Activated naive CD4-positive, alpha-beta T cell treated with Interleukin-2 at 50 U/mL for 16 hours (primary cell): Measurements from ENCODE around the gene FARP2.

Experiments
- DNase-seq: peaks from one replicate; pipeline ENCODE4 v3.0.0-alpha.2; 2020

The FARP2 gene

DNA sequence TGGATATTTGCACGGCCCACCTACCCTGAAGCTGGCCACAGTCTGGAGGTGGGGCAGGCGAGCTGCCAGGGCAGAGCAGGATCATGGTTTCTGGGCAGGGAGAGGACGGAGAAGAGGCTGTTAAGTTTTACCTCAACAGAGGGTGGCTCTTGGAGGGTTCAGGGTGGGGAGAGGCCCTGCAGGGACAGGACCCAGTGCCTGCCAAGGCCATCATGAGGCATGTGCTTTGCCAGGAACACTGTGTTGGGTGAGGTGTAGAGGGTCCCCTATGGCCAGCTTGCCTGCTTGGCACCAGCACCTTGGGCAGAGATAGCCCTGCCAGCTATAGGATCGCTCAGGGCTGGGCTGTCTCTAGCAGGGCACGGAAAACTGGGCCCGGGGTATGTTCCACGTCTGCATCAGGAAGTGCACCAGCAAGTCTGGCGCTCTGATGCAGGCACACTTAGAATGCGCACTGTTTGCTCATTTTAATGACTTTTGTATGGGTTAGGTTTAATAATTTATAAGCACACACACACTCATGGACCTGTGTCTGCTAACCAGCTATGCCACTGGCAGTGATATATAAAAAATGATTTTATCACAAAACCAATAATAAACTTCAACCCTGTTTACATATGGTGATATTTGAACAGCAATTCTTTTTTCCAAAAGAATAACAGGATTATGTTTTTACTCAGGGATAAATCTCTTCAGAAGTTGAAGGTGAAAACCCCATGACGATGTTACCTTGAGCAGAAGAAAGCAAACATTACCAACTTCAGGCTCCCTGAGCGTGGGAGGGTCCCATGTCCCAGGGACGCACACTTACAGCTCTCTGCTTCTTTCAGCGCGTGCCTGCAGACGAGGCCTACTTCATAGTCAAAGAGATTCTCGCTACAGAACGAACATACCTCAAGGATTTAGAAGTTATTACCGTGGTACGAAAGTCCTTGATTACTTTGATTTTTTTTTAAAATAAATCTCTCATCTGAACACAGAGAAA, 105.9 kb downstream of the FARP2 start:
- no peak for DNase-seq

DNA sequence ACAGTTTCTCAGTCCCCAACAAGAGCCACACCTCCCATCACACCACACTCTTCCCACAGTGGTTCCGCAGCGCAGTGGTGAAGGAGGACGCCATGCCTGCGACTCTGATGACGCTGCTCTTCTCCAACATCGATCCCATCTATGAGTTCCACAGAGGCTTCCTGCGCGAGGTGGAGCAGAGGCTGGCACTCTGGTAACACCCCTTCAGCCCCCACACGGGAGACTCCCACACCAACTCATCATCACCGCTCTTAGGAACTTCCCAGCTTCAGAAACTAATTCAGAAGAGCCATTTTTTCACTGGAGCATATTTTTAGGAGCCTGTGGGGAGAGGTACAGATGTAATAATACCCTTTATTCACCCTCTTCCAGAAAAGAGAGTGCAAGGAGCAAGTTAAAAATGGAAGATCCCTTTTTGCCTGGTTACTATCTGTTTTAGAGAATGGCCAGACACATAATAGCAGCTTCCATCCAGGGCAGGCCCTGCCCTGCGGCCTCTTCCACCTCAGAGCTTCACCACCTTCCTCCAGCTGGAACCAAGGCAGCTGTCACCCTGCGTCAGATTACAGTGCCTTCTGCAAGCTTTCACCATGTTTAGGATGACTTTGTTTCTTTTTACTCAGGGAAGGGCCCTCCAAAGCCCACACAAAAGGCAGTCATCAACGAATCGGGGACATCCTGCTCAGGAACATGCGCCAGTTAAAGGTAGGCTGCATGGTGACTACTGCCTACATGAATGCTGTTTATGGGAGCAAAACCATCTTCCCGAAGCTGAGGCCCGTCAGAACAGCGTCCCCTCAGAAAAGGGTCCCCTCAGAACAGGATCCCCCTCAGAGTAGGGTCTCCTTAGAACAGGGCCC, 107.4 kb downstream of the FARP2 start:
- no peak for DNase-seq

DNA sequence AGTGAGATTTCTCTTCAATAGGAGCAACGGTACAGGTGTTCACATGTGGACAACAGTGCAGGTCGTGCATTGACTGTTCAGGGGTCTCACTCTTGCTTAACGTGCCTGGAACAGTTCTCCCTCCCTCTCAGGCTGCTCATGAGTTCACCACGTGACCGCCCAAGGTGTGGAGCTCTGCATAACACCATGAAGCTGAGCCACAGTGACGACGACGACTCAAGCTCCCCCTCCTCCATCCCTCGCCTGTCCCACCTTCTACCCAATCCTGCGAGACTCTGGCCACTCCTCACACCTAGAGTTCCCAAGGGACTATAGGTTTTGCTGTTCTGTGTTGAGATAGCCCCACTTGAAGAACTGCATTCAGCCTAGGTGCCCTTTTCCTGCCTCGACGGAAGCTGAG, 109.5 kb downstream of the FARP2 start:
- no peak for DNase-seq

DNA sequence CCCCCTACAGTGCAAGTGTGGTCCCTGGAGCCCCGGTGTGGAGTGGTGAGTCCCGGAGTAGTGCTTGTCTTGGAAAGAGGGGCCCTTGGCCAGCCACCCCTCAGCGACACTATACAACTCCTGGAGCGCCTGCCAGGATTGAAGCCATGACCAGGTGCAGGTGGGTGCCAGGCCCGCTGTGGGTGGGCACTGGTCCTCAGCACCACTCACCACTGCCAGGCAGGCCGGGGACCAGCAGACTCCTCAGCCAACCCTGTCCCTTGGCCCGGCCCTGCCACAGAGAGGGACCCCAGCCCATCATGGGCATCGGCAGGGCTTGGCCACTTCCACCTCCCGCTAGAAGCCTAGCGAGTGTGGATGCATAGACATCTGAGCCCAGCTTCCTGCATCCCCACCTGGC, 110.1 kb downstream of the FARP2 start:
- no peak for DNase-seq

DNA sequence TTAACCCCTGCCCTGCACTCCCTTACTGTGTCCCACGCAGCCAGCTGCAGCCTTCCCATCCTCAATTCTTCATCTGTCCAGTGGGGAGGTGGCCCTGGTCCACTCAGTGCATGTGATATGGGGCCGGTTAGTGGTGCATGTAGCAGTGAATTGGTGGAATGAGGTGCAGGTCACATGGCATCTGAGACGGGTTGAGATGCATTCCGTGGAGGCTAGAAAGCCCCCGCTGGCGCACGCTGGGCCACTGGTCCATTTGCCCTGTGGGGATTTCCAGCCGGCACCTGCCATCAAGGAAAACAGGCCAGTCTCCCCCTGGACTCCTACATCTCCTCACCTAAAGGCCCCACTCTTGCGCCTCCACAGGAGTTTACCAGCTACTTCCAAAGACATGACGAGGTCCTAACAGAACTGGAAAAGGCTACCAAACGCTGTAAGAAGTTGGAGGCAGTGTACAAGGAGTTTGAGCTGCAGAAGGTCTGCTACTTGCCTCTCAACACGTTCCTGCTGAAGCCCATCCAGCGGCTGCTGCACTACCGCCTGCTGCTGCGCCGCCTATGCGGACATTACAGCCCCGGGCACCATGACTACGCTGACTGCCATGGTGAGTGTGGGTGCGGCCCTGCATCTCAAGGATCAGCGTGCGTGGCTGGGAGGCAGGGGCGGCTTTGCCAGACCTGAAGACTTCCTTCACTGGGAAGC, 111.8 kb downstream of the FARP2 start:
- no peak for DNase-seq

DNA sequence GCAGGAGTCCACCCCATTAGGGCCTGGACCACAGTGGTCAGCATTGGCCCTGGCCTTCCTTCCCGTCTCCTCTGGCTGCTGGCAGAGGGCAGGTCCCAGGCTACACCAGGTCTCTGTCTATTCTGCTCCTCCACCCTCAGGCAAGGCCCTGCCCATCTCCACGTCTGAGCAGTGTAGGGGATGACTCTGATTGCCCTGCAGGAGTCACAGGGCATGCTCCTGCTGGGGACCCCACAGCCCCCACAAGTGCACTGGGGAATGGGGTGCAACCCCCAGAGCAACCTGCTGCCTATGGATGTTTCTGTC, 112.3 kb downstream of the FARP2 start:
- DNase-seq: no peak

DNA sequence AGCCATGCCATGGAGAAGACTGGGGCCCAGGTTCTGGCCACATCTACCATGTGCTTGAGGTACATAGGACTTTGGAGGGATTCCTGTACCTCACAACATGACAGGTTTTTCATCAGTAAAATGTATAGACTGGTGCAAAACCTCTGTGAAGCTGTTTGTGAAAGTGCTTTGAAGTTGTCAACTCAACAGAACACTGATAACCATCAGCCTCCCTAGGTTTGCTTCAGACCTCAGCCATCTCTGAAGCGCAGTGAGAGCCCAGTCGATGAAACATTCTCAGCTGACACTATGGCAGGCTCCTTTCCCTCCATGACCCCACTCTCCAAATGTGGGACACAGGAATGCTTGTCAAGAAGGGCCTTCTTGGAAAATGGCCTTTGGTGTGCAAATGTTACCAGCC, 113.7 kb downstream of the FARP2 start:
- no peak for DNase-seq

DNA sequence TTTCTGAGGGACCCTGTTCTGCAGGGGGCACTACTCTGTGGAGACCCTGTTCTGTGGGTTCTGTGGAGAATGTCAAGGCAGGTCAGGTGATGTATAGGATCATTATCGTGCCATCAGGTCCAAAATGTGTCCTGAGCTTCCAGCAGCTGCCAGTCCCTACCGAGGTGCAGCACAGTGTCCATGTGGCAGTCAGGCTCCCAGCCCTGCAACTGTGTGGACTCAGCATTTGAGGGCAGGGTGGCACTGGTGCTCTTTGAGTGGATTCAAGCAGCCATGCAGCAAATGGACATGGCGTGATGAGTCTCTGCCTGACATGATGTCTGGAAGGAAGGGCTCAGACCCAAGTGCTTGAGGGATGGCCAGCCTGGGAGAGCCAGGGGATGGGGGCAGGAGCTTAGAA, 117.3 kb downstream of the FARP2 start:
- DNase-seq: no peak

DNA sequence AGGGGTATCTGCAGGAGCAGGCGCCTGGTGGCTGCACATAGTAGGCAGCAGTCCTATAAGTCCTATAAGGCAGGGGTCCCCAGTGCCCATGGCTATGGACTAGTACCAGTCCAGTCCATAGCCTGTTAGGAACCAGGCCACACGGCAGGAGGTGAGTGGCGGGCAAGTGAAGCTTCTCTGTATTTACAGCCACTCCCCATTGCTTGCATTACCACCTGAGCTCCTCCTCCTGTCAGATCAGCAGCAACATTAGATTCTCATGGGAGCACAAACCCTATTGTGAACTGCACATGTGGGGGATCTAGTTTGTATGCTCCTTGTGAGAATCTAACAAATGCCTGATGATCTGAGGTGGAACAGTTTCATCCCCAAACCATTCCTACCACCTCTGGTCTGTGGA, 119.2 kb downstream of the FARP2 start:
- no peak for DNase-seq

DNA sequence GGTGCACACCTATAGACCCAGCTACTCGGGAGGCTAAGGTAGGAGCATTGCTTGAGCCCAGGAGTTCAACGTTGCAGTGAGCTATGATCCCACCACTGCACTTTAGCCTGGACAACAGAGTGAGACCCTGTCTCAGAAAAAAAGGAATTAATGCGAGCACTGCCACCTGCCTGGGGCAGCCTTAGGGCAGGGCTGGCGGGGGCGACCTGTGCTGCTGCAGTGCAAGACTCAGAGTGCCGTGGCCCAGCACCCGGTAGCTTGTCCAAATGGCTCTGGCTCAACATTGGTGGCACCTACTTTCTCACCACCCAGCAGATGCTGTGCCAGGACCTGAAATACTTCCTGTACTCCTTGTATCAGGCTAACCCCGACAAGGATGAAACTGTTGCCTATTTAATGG, 122.1 kb downstream of the FARP2 start:
- DNase-seq: no peak

DNA sequence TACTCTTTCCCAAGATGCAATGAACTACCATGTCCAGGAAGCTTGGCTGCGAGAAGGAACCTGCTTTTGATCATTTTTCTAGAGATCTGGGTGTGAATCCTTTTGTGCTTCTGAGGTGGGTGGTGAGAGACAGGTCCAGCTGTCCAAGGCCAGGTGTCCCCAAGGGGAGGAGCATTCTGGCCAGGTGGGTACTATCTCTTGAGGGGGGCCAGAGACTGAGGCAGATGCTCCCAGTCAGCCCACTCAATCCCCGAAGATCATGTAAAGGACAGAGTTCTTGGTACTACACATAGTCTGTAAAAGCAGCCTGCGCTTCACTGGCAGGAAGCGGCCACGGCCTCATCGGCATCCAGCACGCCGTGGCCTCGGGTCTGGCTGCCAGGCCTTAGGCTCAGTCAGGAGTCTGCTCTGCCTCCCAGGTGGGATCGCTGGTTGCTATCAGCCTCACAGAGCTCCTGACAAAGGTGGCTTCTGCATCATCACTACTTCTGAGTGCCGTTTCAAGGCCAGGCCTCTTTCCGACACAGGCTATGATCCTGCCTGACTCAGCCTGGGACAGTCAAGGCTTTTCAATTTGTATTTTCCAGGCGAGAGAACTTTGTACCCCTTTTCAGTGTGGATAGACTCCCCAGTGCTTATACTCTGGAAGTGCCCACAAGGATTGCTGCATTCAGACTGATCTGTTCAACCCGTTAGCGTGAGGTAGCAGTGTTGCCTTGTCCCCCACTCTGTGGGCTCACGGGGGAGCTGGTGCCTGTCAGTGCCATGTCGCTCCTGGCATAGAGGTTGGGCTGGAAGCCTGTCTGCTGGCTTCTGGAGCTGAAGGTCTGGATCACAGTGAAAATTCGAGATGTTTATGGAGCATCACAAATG, 123.2 kb downstream of the FARP2 start:
- DNase-seq: no peak

DNA sequence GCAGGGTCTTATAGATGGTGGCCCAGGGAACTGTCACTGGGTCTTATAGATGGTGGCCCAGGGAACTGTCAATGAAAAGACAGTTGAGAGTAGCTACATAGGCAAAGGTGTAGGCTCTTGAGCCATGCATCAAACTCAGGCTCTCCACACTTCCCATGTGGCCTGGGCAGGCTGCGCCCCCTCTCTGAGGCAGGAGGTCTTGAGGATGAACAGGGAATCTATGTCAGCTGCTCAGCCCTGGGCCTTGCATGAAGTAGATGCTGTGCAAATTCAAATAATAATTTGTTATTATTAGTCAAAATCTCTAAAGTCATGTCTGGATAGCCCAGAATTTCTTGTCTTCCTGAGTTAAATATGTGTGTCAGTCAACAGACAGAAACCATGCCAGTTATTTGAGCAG, 125.6 kb downstream of the FARP2 start:
- DNase-seq: no peak

DNA sequence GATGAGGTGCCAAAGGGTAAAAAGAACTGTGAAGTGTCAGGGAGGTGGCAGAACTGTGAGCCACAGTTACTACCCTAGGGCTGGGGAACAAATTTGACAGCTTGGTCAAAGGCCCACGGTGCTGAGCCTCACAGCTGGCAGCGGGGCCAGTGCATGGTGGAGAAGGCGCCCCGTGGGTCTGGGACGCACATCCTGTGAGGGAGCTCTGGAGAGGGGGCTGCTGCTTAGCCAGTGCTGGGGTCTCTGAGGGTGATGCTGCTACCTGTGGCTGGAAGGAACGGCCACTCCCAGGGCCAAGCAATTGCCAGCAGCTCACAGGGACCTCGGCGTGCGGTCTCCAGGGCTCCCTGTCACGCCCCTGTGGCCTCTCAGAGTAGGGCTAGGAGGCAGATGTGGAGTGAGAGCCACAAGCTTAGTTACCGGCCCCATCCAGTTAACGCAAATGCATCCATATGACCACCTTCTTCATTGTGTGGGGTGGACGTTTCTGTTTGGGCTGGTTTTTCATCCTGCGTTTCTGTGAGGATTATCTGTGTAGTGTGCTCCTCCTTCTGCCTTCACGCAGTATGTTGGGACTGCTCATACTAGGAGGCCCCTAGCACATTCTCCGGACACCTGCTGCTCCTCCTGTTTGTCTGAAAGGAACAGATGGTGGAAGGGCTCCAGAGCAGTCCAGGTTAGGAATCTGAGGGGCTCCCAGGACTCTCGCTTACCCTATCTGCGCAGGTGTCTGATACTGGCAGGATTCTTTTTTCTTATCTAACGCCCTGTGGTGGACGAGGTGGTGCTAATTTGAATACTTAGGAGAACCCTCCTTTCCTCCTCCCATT, 126.3 kb downstream of the FARP2 start:
- DNase-seq: no peak

DNA sequence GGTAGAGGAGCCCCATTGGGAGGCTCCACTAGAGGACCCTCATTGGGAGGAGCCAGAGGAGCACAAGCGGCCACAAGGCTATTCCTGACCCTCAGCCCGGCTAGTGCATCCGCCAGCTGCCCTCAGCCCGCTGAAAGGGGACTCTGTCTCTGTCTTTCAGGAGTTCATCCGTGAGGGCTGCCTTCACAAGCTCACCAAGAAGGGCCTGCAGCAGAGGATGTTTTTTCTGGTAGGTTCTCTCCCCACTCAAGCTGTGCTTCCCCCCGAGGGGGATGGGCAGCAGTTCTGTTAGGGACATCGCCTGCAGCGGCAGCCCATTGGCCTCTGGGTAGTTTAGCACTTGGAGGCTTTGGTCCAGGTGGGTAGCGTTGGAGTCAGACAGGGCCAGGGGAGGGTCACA, 127.2 kb downstream of the FARP2 start:
- DNase-seq: no peak

DNA sequence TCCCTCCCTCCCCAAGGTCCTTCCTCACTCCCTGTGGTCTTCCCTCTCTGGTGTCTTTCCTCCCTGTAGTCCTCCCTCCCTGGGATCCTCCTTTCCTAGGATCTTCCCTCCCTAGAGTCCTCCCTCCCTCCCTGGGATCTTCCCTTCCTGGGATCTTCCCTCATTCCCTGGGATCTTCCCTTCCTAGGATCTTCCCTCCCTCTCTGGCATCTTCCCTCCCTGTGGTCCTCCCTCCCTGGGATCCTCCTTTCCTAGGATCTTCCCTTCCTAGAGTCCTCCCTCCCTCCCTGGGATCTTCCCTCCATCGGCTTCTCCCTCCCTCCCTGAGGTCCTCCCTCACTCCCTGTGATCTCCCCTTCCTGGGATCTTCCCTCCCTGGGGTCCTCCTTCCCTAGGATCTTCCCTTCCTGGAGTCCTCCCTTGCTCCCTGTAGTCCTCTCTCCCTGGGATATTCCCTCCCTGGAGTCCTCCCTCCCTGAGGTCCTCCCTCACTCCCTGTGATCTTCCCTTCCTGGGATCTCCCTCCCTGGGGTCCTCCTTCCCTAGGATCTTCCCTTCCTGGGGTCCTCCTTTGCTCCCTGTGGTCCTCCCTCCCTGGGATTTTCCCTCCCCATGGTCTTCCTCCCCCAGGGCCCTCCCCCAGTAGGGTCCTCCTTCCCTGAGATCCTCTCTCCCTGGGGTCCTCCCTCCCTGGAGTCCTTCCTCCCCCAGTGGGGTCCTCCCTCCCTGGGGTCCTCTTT, 129.3 kb downstream of the FARP2 start:
- DNase-seq: no peak

DNA sequence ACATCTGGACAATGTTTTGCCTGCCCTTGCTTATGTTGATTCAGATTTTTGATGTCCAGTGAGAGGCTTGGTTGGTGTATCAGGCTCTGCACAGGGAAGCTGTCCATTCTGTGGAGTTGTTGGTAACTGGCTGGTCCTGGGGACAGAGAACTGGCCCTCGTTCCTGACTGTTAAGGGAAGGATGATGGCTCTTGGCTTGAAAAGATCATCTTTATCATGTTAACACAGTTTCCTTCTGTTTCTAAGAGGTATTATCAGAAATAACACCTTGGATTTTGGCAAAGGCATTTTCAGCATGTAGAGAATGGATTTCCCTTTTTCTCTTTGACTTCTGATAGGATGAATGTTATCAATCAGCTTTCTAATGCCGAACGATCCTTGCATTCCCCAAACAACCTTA, 133.0 kb downstream of the FARP2 start:
- no peak for DNase-seq

DNA sequence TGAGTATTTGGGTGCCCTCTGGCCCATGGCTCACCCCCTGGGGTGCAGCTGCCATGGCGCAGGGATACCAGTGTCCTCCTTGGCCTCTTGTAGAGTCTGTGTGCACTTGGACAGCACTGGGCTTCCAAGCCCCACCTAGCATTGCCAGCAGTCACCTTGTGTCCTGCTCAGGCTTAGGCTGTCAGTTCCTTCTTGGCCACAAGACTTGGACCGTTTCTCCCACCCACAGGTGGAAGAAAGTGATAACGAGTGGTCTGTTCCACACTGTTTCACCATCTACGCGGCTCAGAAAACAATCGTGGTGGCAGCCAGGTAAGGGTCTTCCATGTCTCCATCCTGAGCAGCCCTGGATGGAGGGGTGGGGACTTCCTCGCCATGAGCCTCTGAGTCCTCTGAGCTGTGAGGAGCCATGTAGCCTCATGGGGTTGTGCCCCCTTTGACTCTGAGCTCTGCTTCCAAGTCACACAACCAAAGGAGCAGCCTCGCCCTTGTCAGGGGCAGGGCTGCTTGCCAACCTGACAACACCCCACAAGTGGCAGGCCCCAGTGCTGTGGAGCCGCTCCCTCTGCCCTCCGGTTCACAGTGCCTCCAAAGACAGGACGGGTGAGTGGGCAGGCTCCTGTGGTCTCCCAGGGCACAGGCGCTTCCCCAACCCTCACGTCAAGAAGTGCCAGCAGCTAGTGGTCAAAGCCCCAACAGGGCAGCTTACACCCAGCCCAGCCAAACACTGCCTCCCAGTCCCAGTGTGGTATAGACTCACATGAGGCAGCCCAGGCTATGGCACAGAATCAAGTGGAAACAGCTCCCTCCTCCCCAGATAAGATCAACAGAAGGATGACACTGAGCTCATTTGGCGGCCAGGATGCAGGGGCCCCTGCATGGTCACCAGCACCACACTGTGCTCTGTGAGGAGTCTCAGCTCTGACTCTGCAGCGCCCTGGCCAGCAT, 133.9 kb downstream of the FARP2 start:
- DNase-seq: no peak

DNA sequence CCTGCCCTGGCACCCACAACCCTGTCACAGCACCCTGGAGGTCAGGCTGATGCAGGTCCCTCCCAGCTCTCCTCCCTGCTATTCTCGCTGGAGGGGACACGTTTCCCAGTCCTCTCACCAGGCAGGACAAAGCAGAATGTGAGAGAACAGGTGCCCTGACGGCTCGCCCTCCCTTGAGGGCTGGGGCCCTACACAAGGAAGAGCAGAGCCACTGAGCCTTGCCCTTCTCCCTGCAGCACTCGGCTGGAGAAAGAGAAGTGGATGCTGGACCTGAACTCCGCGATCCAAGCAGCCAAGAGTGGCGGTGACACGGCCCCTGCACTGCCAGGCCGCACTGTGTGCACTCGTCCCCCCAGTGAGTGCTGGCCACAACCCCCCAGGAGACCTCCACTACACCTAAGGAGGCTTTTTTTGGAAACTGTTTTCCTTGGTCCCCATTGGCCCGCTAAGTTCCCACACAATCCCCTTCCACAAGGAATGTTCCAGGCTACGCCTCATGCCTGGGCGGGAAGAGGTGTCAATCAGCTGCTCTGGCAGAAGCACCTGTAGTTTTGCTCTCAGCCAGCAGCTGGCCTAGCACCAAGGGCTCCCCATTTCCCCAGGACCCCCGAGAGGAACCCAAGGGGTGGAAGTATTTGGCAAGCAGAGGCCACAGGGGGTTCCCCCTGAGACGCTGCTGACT, 134.9 kb downstream of the FARP2 start:
- no peak for DNase-seq

DNA sequence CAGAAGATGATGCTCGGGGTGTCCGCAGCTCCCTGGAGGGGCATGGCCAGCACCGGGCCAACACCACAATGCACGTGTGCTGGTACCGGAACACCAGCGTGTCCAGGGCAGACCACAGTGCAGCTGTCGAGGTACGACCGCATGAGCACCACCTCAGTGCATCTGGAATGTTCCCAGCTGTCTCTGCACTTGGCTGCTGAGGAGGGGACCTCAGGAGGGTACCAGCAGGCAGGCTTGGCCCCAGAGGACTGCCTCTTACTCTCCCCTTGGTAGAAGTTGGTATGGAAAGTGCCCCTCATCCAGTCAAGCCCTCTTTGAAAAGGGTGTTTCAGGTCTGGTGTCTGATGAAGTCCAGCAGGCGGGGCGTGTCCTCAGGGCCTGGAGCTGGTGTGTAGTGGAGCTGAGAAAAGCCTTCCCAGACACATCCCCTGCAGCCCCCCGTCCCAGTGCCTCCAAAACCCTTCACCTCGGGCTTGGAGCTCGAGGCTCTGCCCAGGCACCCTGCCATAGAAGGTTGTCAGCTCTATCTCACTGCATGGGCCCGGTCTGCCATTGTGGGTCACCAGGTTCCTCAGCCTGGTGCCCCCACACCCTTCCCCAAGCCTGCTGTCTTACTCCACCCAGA, 135.6 kb downstream of the FARP2 start:
- DNase-seq: no peak
